ENCODE data around the gene TNFRSF14. TPM values are rescaled to one million over a fixed set of nuclear protein-coding genes. Genes with fewer than 3 reads are reported as not detected.
A peak's percentile ranks its signal among the peaks of the same experiment; 100 is the strongest.

TNFRSF14 gene
- total and polyA plus RNA-seq, 9 of the 15 experiments (the other 6 are each of a cell fraction or from before 2014, with no cell fraction given) = 0.11 to 2.3 (median 0.68) TPM; not detected in 2

- POLR2A ChIA-PET = interaction anchor here (0.6 to 1.7 kb wide), 12 partner anchors 10 to 345 kb away, joined by 3 to 6 read pairs (median 4); partner anchors contain the start of genes PANK4 and TNFRSF14
- WGBS (ENCODE audit: insufficient coverage, low coverage, missing lambda C conversion rate) = under 1% methylated on average over 46 of the region's 52 CpGs
- peaks cover 9% of the 10 kb centered on the region; the same call in 1 of the 3 replicates for H3K79me2 ChIP-seq (ENCODE audit: control insufficient read depth, insufficient read depth, low read length)
- peak overlapping the region; percentile 87 for H3K4me2 ChIP-seq (ENCODE audit: insufficient read depth, low read length)
- H3K36me3 ChIP-seq (ENCODE audit: control insufficient read depth, insufficient read depth, low read length) = no peaks in the 10 kb centered on the region
- peaks cover 7% of the 10 kb centered on the region for H3K9me1 ChIP-seq (ENCODE audit: control insufficient read depth, insufficient read depth, low read length)
- DNase-seq (ENCODE audit: extremely low read depth in 1 of 4, low spot score in 3 of 4) = peak; percentile 92 to 98 (median 96)
- peak overlapping the region; percentile 66 to 87 for H3K9ac ChIP-seq (ENCODE audit: insufficient read depth in 1 of 2, low read depth in 2 of 2, low read length in 2 of 2)
- H3K4me1 ChIP-seq (replicated peaks in 1 of 2; ENCODE audit: control insufficient read depth in 2 of 2, insufficient read depth in 2 of 2, low read length in 2 of 2) = peaks cover 64 to 85% of the 10 kb centered on the region in 2 experiments
- peak overlapping the region; percentile 62 for H3K4me3 ChIP-seq
- in situ Hi-C loops (cut with MboI) = loop anchor here (25.0 kb wide), 1 partner anchor 359 kb away; the partner anchor contains the start of gene FAAP20
- H4K20me1 ChIP-seq (replicated peaks; ENCODE audit: control insufficient read depth, insufficient read depth, low read length) = no peaks in the 10 kb centered on the region; the same call in 1 of the 2 replicates
- H3K27ac ChIP-seq (ENCODE audit: extremely low read depth, low read depth, low read length) = peak overlapping the region; percentile 79
- no peaks in the 10 kb centered on the region for H3K27me3 ChIP-seq (ENCODE audit: control insufficient read depth in 2 of 2, insufficient read depth in 2 of 2, low read length in 2 of 2)
- intact Hi-C loops (cut with micrococcal nuclease) = loop anchor here (1.0 to 10.0 kb wide), 4 partner anchors 20 to 352 kb away; partner anchors contain the start of genes FAAP20, PANK4 and PRXL2B
- peak; percentile 96 for FAIRE-seq
- CTCF ChIA-PET (ENCODE audit: low intra/inter-chr PET ratio) = interaction anchor here (3.0 kb wide), 1 partner anchor 133 kb away, joined by 36 read pairs; the partner anchor contains the start of gene PEX10
- no peaks in the 10 kb centered on the region for H3K9me3 ChIP-seq (replicated peaks; ENCODE audit: control insufficient read depth, insufficient read depth, low read depth, low read length)
- TSS peak; percentile 90 for BruUV-seq (replicated peaks)
- H2AFZ ChIP-seq (ENCODE audit: low read depth, low read length) = peak overlapping the region; percentile 77
- peak; percentile 85 for ATAC-seq
- TF ChIP-seq ETV6 (IDR thresholded peaks at IDR 0.05; ENCODE audit: borderline replicate concordance in 1 of 2, low read depth in 2 of 2, low read length in 1 of 2) (no peak), ETV6 (CRISPR knock-in tag; IDR thresholded peaks at IDR 0.05; ENCODE audit: borderline replicate concordance) (no peak), ZKSCAN8 (CRISPR knock-in tag; IDR thresholded peaks at IDR 0.05) (no peak), CTCF (IDR thresholded peaks at IDR 0.05 in 2 of 3, conservative IDR thresholded peaks at IDR 0.05 in 1 of 3; ENCODE audit: insufficient read depth in 2 of 3, low read depth in 1 of 3, low read length in 3 of 3) (peak in 1 of 3 experiments; percentile 20; a peak in 2 of 6 replicates), RCOR1 (IDR thresholded peaks at IDR 0.05; ENCODE audit: borderline replicate concordance in 1 of 2, low read depth in 2 of 2, low read length in 2 of 2) (peak in 1 of 2 experiments; percentile 87; a peak in 2 of 4 replicates), NR4A1 (CRISPR knock-in tag; IDR thresholded peaks at IDR 0.05) (no peak), NR4A1 (tag; IDR thresholded peaks at IDR 0.05) (peak; percentile 54; the same call in 1 of the 2 replicates), POLR2B (IDR thresholded peaks at IDR 0.05; ENCODE audit: low read depth, partially characterized antibody) (no peak), NBN (IDR thresholded peaks at IDR 0.05; ENCODE audit: low read depth) (peak; percentile 37; the same call in 1 of the 2 replicates), KDM5B (IDR thresholded peaks at IDR 0.05; ENCODE audit: insufficient replicate concordance, low read depth, low read length) (peak; percentile 44), ZBTB7A (IDR thresholded peaks at IDR 0.05; ENCODE audit: borderline replicate concordance, control insufficient read depth, low read depth, low read length) (peak; percentile 72; the same call in 1 of the 2 replicates), SMAD4 (CRISPR knock-in tag; conservative IDR thresholded peaks at IDR 0.05) (peak; percentile 80), CXXC5 (CRISPR knock-in tag; IDR thresholded peaks at IDR 0.05) (0 out of 2 replicates have a peak, but pooled peaks have one; percentile 48), TRIM28 (IDR thresholded peaks at IDR 0.05) (peak; percentile 66; the same call in 1 of the 2 replicates), MNT (conservative IDR thresholded peaks at IDR 0.05) (peak in 1 of 2 experiments; percentile 63; a peak in 3 of 4 replicates)
These were observed 9.5 kb upstream of the TNFRSF14 start for GRCh38 chr1:2546515-2547209.
